Measurements from ENCODE around the gene ACAA1. TPM values are rescaled to one million over a fixed set of nuclear protein-coding genes. Genes with fewer than 3 reads are reported as not detected.
"Not testable (repeated sequence)": the region's sequence is repeated elsewhere in the genome, so short reads cannot be mapped to it uniquely, and the experiment has no call there.

The ACAA1 gene
- total RNA-seq, 1 donor from 2014 or later: 50.2 TPM

DNA sequence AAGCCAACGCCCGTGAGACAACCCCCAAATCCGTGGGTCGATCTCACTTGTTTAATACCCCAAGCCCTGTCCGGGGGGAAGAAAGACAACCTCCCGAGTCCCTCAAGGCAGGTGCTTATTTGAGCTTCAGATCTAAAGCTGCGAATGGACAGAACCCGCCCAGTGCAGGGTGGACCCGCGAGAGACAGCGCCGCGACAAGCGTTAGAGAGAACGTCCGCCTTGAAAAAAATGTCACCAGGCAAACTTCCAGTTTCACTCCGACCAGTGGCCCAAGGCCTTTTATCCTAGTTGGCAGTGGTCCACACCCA lies 27.7 kb upstream of the ACAA1 start:
- Mint-ChIP-seq H3K9me3 (peaks cover 2% of the 10 kb centered on the region), H3K27me3 (ENCODE audit: low read depth) (no peaks in the 10 kb centered on the region), H3K36me3 (ENCODE audit: low read depth) (no peaks in the 10 kb centered on the region), H3K4me3 (peak overlapping the region; percentile 100), H3K27ac (ENCODE audit: unreplicated experiment) (peak overlapping the region; percentile 100), H3K4me1 (peaks cover 38% of the 10 kb centered on the region)
- TF ChIP-seq, protein P1, sequence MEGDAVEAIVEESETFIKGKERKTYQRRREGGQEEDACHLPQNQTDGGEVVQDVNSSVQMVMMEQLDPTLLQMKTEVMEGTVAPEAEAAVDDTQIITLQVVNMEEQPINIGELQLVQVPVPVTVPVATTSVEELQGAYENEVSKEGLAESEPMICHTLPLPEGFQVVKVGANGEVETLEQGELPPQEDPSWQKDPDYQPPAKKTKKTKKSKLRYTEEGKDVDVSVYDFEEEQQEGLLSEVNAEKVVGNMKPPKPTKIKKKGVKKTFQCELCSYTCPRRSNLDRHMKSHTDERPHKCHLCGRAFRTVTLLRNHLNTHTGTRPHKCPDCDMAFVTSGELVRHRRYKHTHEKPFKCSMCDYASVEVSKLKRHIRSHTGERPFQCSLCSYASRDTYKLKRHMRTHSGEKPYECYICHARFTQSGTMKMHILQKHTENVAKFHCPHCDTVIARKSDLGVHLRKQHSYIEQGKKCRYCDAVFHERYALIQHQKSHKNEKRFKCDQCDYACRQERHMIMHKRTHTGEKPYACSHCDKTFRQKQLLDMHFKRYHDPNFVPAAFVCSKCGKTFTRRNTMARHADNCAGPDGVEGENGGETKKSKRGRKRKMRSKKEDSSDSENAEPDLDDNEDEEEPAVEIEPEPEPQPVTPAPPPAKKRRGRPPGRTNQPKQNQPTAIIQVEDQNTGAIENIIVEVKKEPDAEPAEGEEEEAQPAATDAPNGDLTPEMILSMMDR (conservative IDR thresholded peaks at IDR 0.05): no peak
- no peak for DNase-seq (ENCODE audit: low read depth, low spot score)

DNA sequence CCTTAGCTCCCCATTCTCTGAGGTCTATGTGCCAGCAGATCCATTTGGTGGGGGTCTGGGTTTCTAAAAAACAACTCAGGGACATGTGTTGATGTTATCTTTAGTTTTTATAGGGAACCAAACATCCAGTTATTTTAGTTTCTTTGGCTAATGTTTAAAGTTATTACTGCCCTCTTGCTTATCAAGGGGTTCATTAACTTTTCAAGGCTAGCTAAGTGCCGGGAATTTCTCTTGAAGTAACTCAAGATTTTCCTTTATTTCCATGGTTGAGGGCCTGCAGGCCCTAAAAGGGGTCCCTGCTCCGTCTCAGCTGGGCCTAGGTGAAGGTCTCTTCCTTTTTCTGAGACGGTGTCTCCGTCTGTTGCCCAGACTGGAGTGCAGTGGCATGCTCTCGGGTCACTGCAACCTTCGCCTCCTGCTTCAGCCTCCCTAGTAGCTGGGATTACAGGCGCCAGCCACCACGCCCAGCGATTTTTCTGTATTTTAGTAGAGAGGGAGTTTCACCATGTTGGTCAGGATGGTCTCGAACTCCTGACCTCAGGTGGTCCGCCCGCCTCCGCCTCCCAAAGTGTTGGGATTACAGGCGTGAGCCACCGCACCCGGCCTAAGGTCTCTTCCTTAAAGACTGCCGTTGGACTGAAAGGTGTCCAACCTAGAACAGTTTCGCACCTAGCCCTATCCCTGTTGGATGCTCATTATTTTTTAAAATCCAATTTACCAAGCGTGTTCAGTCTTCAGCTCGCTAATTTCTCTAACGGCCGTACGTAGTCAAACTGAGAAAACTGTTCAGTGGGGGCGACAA lies 27.1 kb upstream of the ACAA1 start:
- peak overlapping the region; percentile 100 for H3K4me3 Mint-ChIP-seq
- H3K36me3 Mint-ChIP-seq (ENCODE audit: low read depth): no peaks in the 10 kb centered on the region
- TF ChIP-seq, protein P1 (conservative IDR thresholded peaks at IDR 0.05): no peak
- DNase-seq (ENCODE audit: low read depth, low spot score): no peak
- peak overlapping the region; percentile 100 for H3K27ac Mint-ChIP-seq (ENCODE audit: unreplicated experiment)
- H3K27me3 Mint-ChIP-seq (ENCODE audit: low read depth): no peaks in the 10 kb centered on the region
- peaks cover 2% of the 10 kb centered on the region for H3K9me3 Mint-ChIP-seq
- peaks cover 38% of the 10 kb centered on the region for H3K4me1 Mint-ChIP-seq

DNA sequence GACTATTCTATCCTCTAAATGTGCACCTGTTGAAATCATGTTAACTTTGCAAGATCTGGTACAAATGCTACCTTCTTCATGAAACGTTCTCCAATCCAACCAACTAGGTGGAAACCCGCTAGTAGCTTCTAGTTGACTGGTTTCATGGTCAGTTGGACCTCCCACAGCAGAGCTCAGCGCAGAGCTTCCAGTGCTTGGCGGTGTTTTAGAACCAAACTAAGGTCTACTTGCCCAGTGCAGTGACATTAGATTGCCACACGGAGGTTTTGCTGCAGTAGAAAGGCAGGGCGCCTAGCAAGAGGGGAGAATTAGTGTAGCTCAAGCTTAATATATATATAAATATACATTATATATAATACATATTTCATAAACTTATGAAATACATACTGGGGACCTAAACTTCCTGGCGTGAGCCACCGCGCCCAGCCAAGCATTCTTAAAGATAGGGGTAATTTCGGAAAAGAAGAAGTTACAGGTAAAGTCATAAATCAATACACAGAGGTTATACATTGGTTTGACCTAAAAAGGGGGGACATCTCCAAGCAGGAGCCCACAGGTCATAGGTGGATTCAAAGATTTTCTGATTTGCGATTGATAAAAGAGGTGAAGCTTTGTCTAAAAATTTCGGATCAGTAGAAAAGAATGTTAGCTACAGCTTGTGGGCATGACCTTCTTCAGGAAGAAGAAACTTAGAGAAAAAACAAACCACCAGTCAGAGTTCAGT lies 26.4 kb upstream of the ACAA1 start:
- TF ChIP-seq, protein P1 (conservative IDR thresholded peaks at IDR 0.05): peak; percentile 23
- Mint-ChIP-seq H3K9me3 (peaks cover 2% of the 10 kb centered on the region), H3K36me3 (ENCODE audit: low read depth) (no peaks in the 10 kb centered on the region), H3K27me3 (ENCODE audit: low read depth) (no peaks in the 10 kb centered on the region), H3K4me1 (peaks cover 33% of the 10 kb centered on the region), H3K4me3 (peak overlapping the region; percentile 100), H3K27ac (ENCODE audit: unreplicated experiment) (no peak overlapping the region)
- DNase-seq (ENCODE audit: low read depth, low spot score): no peak

DNA sequence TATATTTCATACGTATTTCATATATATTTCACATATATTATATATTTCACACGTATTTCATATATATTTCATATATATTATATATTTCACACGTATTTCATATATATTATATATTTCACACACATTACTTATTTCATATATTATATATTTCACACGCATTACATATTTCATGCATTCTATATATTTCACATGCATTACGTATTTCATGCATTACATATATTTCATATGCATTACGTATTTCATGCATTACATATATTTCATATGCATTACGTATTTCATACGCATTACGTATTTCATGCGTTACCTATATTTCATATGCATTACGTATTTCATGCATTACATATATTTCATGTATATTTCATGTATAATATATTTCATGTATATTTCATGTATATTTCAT lies 23.8 kb upstream of the ACAA1 start:
- not testable (repeated sequence) for H3K4me3 Mint-ChIP-seq; H3K36me3 Mint-ChIP-seq (ENCODE audit: low read depth); H3K9me3 Mint-ChIP-seq; H3K27ac Mint-ChIP-seq (ENCODE audit: unreplicated experiment); DNase-seq (ENCODE audit: low read depth, low spot score); H3K27me3 Mint-ChIP-seq (ENCODE audit: low read depth)
- H3K4me1 Mint-ChIP-seq: peaks cover 11% of the 10 kb centered on the region

DNA sequence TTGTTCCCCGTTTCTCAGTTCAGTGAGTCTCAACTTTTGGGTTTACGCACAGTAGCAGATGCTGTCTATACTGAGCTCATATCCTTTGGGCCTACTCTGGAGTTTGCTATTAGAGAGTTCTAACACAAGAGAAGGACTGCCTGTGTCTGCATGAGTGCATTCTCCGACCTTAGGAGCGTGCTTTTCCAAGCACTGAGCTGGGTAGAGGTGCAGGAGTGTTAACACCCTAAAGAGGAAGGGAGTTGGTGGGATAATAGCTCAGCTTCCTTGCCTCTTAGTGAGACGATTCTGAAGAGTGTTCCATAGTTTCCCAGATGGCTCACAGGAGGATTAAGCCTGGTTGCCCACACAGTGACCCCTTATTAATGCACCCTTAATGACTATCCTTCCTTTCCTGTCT lies 21.5 kb upstream of the ACAA1 start:
- Mint-ChIP-seq H3K27ac (ENCODE audit: unreplicated experiment) (no peak overlapping the region), H3K9me3 (peaks cover 2% of the 10 kb centered on the region), H3K4me3 (no peak overlapping the region), H3K4me1 (no peaks in the 10 kb centered on the region), H3K36me3 (ENCODE audit: low read depth) (no peaks in the 10 kb centered on the region), H3K27me3 (ENCODE audit: low read depth) (no peaks in the 10 kb centered on the region)
- no peak for DNase-seq (ENCODE audit: low read depth, low spot score)
- TF ChIP-seq, protein P1 (conservative IDR thresholded peaks at IDR 0.05): no peak

DNA sequence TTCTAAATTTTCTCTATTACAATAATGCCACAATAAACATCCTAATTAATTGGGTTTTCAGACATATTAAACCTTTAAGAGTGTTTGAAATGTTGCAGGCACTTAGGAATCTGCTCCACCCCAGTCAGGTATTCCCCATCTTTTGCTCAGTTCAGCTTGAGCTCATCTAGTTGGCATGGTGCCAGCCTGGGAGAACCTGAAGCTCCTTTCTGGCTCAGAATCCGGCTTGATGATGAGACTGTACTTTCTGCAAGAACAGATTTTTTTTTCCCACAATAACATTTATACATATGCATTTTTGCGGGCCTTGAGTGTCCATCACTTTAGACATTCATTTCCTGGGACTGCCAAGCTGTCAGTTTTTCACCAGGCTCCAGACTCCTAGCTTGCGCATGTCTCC lies 20.7 kb upstream of the ACAA1 start:
- no peak overlapping the region for H3K27ac Mint-ChIP-seq (ENCODE audit: unreplicated experiment)
- no peaks in the 10 kb centered on the region for H3K4me1 Mint-ChIP-seq
- peaks cover 2% of the 10 kb centered on the region for H3K27me3 Mint-ChIP-seq (ENCODE audit: low read depth)
- TF ChIP-seq, protein P1 (conservative IDR thresholded peaks at IDR 0.05): no peak
- no peaks in the 10 kb centered on the region for H3K36me3 Mint-ChIP-seq (ENCODE audit: low read depth)
- DNase-seq (ENCODE audit: low read depth, low spot score): no peak
- H3K9me3 Mint-ChIP-seq: peaks cover 2% of the 10 kb centered on the region
- no peak overlapping the region for H3K4me3 Mint-ChIP-seq
